CD1c-positive myeloid dendritic cell (primary cell): ENCODE measurements around the gene NAA20.

Source experiments
- DNase-seq: peaks from one replicate; pipeline ENCODE4 v3.0.0-alpha.2; 2016; ENCODE audit errors: extremely low spot score

NAA20 gene

DNA sequence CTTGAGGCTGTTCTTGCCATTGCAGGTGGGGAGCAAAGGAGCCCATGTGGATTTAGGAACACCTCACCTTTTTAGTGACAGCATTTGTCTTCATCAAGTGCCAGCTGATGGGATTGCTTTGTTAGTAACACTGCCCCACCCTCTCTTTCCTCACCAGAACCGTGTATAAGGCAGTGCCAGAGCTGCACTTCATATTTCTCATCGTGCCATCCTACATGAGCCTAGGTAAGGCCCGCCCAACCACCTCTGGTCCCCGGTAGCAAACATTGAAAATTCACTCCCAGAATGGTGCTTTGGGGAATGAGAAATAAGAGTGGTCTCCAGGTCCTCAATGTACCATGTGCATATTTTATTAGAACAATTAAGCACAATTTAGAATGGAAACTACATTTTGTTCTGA is 57.9 kb downstream of the NAA20 start:
- no peak for DNase-seq

DNA sequence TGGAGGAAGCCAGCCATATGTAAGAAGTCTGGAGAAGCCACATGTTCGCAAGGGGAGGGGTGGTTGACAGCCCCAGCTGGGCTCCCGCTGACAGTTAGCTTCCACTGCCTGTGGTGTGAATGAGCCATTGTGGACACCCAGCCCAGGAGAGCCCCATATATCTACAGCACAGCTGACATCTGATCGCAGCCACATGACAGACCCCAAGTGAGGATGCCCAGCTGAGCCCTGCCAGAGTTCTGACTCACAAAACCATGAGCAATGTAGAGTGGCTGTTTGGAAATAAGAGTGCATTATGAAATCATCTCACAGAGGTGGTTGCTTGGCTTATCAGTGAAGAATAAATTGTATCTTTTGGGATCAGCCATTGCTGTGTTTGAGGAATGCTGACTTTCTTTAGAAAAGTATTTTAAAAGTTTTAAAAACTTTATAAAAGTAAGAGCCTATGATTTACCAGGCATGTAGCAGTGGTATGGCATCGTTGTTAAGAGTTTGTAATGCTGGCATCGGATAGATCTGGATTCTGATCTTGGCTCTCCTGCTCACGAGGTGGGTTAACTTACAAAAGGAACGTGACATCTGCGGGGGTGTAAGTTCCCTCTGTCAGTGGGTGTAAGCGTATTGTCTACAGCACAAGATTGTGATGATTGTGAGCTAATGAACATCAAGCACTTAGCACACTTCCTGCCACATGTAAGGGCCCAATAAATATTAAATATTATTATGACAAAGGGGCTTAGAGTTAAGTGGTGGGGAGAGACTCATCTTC is 59.3 kb downstream of the NAA20 start:
- DNase-seq, result no peak

DNA sequence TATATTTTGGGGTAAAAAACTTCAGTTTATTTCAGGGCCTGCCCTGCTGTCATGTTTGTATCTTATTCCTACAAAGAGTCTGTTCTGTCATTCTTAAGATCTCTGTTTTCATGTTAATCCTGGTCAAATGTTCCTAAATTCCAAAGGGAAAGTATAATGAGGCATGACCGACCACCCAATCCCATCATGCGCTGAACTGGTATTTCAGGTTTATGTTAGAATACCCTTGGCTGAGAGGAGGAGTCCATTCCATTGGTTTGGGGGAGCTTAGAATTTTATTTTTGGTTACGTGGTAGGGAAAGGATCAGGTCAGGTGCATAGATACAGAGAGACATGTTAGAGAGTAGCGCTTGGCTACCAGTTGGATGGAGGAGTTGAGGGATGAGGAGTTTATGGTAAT is 60.9 kb downstream of the NAA20 start:
- DNase-seq, result no peak

DNA sequence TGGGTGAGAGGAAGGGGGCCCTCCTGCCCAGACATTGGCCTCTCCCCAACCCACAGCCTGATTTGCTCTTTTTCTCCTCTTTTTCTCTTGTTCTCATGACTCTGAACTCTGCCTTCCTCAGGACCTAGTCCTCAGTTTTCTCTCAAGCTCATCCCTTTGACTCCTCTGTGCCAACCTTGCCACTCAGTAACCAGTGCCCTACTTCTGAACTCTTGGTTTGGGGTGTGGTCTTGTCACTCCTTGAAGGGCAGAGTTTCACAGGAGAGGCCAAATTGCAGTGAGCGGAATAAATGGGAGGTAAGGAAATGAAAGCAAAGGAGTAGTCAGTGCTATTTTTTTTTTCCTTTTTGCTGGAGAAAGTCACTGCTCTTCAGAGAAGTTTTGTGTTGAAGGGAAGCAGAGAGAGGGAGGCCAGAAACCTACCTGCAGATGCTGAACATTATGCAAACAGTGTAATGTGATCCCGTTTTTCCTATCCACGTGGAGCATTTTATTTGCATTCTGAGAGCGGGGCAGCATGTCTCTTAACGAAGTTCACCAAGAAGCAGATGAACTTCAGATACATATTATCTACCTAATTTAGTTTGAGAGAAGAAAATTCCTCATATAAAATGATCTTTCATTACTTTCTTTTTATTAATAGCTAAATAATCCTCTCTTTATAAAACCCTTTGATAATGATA is 62.1 kb downstream of the NAA20 start:
- no peak for DNase-seq
